K562 treated with DMSO at 1 percent for 48 hours (cell line): ENCODE data around the gene PHOSPHO2. TPM values are rescaled to one million over a fixed set of nuclear protein-coding genes. Genes with fewer than 3 reads are reported as not detected.

Experiments
- total RNA-seq: library from RNA; unstranded; fragments of 300-600 nt; gene quantifications from 2 replicates; pipeline ENCODE4 v1.2.3, GENCODE V29; 2022; ENCODE audit warnings: low replicate concordance; ENCODE audit errors: extremely low read depth

The PHOSPHO2 gene
- total RNA-seq, result not detected in 2 replicates

GRCh38 chr2:169694113-169694893, at the start of gene PHOSPHO2, which contains the start of gene CFAP210:
Gene PHOSPHO2, plus strand, starts transcription at chr2:169694469. Its CDS starts 6,503 bp downstream, at chr2:169700972.
Gene CFAP210, minus strand, starts transcription at chr2:169694405. Its CDS starts 78 bp downstream, at chr2:169694327.

Other genes starting within 250 kb of the PHOSPHO2 start
- gene BBS5, start 215.0 kb upstream of the PHOSPHO2 start, total RNA-seq, result not detected in 2 replicates
- not detected in 2 replicates for gene KLHL41, start 184.8 kb upstream of the PHOSPHO2 start, total RNA-seq
- gene FASTKD1, start 120.6 kb upstream of the PHOSPHO2 start, total RNA-seq, result not detected in 2 replicates
- gene PPIG, start 110.1 kb upstream of the PHOSPHO2 start, total RNA-seq, result 154 TPM in 1 of 2 replicates, not detected in the other
- not detected in 2 replicates for gene CFAP210, start 64 bp upstream of the PHOSPHO2 start, total RNA-seq
- gene KLHL23, start 39.4 kb downstream of the PHOSPHO2 start, total RNA-seq, result not detected in 2 replicates
- gene SSB, start 104.4 kb downstream of the PHOSPHO2 start, total RNA-seq, result 244 TPM in 1 of 2 replicates, not detected in the other
- not detected in 2 replicates for gene METTL5, start 130.4 kb downstream of the PHOSPHO2 start, total RNA-seq
- gene UBR3, start 133.0 kb downstream of the PHOSPHO2 start, total RNA-seq, result not detected in 2 replicates